H1 (cell line): ENCODE measurements around the gene COQ8B. TPM values are rescaled to one million over a fixed set of nuclear protein-coding genes. Genes with fewer than 3 reads are reported as not detected.

Source experiments
- CTCF ChIA-PET: fragments of 300-600 bp; sonication (Branson Sonifier 250); formaldehyde crosslinking; loops from one replicate; lab custom pipeline; 2021; ENCODE audit not compliant: partially characterized antibody; lab: Charles Lee
- POLR2A ChIA-PET: fragments of 300-600 bp; sonication (Branson Sonifier 250); formaldehyde crosslinking; loops from one replicate; lab custom pipeline; 2021; ENCODE audit warnings: inconsistent platforms; ENCODE audit not compliant: partially characterized antibody; lab: Charles Lee
- DNase-seq, 2 experiments: peaks; one replicate each; pipeline versions ENCODE4 v3.0.0 to v3.0.0-alpha.2; 2010 to 2022; ENCODE audit warnings: low spot score in 2 of 2, low read depth in 1 of 2, mixed read lengths in 1 of 2
- FAIRE-seq: peaks from 2 replicates; lab custom pipeline; 2011; peaks lifted over from hg19 to GRCh38; lab: Jason Lieb, UNC
- H2AFZ ChIP-seq: 2 replicates; pipeline ENCODE4 v1.8.1; 2012; ENCODE audit warnings: low read length, inconsistent platforms
- H2AK5ac ChIP-seq: 2 replicates; pipeline ENCODE4 v1.6.1; 2013; ENCODE audit warnings: low read depth, low read length
- H2BK120ac ChIP-seq: replicated peaks from 2 replicates; pipeline ENCODE3; 2013; ENCODE audit warnings: low read depth, low read length, inconsistent platforms
- H2BK12ac ChIP-seq: 2 replicates; pipeline ENCODE4 v1.6.1; 2013; ENCODE audit warnings: low read depth, low read length
- H2BK15ac ChIP-seq: 2 replicates; pipeline ENCODE4 v1.6.1; 2013; ENCODE audit warnings: low read length
- H2BK20ac ChIP-seq: 2 replicates; pipeline ENCODE4 v1.6.1; 2013; ENCODE audit warnings: low read length
- H2BK5ac ChIP-seq: 2 replicates; pipeline ENCODE4 v1.6.1; 2013; ENCODE audit warnings: low read depth, low read length
- H3K14ac ChIP-seq: 2 replicates; pipeline ENCODE4 v1.6.1; 2013; ENCODE audit warnings: inconsistent platforms; ENCODE audit not compliant: insufficient read length
- H3K18ac ChIP-seq: 2 replicates; pipeline ENCODE4 v1.6.1; 2013; ENCODE audit warnings: low read length; ENCODE audit errors: extremely low read depth
- H3K23ac ChIP-seq: 2 replicates; pipeline ENCODE4 v1.6.1; 2013; ENCODE audit warnings: inconsistent platforms; ENCODE audit not compliant: insufficient read length
- H3K23me2 ChIP-seq: 2 replicates; pipeline ENCODE4 v1.6.1; 2013; ENCODE audit warnings: low read depth, low read length
- H3K27ac ChIP-seq: 2 replicates; pipeline ENCODE4 v1.6.1; 2011; ENCODE audit warnings: low read depth, low read length, inconsistent platforms
- H3K27me3 ChIP-seq, 4 experiments: replicated peaks in 1 of 4; 1 replicate in 1 of 4; 2 replicates in 3 of 4; pipeline versions ENCODE4 v1.6.1 to v1.8.1; 2011 to 2013; ENCODE audit warnings: low read length in 3 of 4, mild to moderate bottlenecking in 3 of 4, inconsistent platforms in 2 of 4, mixed read lengths in 2 of 4, moderate library complexity in 1 of 4; ENCODE audit not compliant: control insufficient read depth in 3 of 4, insufficient read depth in 3 of 4; ENCODE audit errors: extremely low read depth in 1 of 4
- H3K36me3 ChIP-seq, 4 experiments: 2 replicates each; pipeline versions ENCODE4 v1.6.1 to v1.8.1; 2011 to 2013; ENCODE audit warnings: mild to moderate bottlenecking in 4 of 4, low read length in 3 of 4, moderate library complexity in 2 of 4, control low read depth in 1 of 4, inconsistent platforms in 1 of 4; ENCODE audit not compliant: insufficient read depth in 4 of 4, control insufficient read depth in 2 of 4
- H3K4ac ChIP-seq: replicated peaks from 2 replicates; pipeline ENCODE3; 2013; ENCODE audit warnings: low read length, low read depth, mixed read lengths, inconsistent platforms; ENCODE audit not compliant: insufficient read length
- H3K4me1 ChIP-seq, 4 experiments: replicated peaks in 1 of 4; 1 replicate in 1 of 4; 2 replicates in 3 of 4; pipeline versions ENCODE4 v1.6.1 to v1.8.1; 2011 to 2013; ENCODE audit warnings: low read length in 3 of 4, inconsistent platforms in 2 of 4, mixed read lengths in 1 of 4; ENCODE audit not compliant: insufficient read depth in 4 of 4, control insufficient read depth in 3 of 4
- H3K4me2 ChIP-seq, 2 experiments: 2 replicates each; pipeline versions ENCODE4 v1.6.1 to v1.8.1; 2011 to 2013; ENCODE audit warnings: low read depth in 2 of 2, low read length in 2 of 2, control low read depth in 1 of 2, inconsistent platforms in 1 of 2, mild to moderate bottlenecking in 1 of 2; ENCODE audit not compliant: insufficient read depth in 1 of 2
- H3K4me3 ChIP-seq, 4 experiments: fragments of 200-600, 300-600 bp in 1 of 4; sonication (generic), shearing (Covaris generic), sonication (Bioruptor Twin) in 1 of 4; 2 replicates each; pipeline versions ENCODE4 v1.5.1 to v1.8.1; 2011 to 2016; ENCODE audit warnings: low read length in 4 of 4, low read depth in 3 of 4, control low read depth in 2 of 4, inconsistent platforms in 2 of 4, mild to moderate bottlenecking in 2 of 4, mixed read lengths in 1 of 4, moderate library complexity in 1 of 4; ENCODE audit not compliant: insufficient read depth in 2 of 4; ENCODE audit errors: extremely low read depth in 1 of 4
- H3K56ac ChIP-seq: replicated peaks from 2 replicates; pipeline ENCODE3; 2013; ENCODE audit warnings: low read depth, mild to moderate bottlenecking, mixed read lengths, low read length, inconsistent platforms; ENCODE audit not compliant: insufficient read length
- H3K79me1 ChIP-seq: 2 replicates; pipeline ENCODE4 v1.6.1; 2013; ENCODE audit warnings: low read depth, low read length, control low read depth
- H3K79me2 ChIP-seq, 2 experiments: 2 replicates each; pipeline versions ENCODE4 v1.6.1 to v1.8.1; 2012 to 2013; ENCODE audit warnings: low read length in 2 of 2, mild to moderate bottlenecking in 2 of 2, inconsistent platforms in 1 of 2; ENCODE audit not compliant: insufficient read depth in 2 of 2, control insufficient read depth in 1 of 2
- H3K9ac ChIP-seq, 4 experiments: replicated peaks in 1 of 4; 1 replicate in 1 of 4; 2 replicates in 3 of 4; pipeline versions ENCODE4 v1.6.1 to v1.8.1; 2011 to 2013; ENCODE audit warnings: low read depth in 3 of 4, low read length in 3 of 4, control low read depth in 2 of 4, mild to moderate bottlenecking in 2 of 4, moderate library complexity in 2 of 4, inconsistent platforms in 1 of 4; ENCODE audit errors: extremely low read depth in 1 of 4
- H3K9me3 ChIP-seq, 2 experiments: 2 replicates each; pipeline versions ENCODE4 v1.6.1 to v1.8.1; 2012 to 2013; ENCODE audit warnings: mild to moderate bottlenecking in 2 of 2, moderate library complexity in 2 of 2, control low read depth in 1 of 2, inconsistent platforms in 1 of 2, low read depth in 1 of 2, low read length in 1 of 2, mixed read lengths in 1 of 2; ENCODE audit not compliant: insufficient read depth in 2 of 2
- H4K20me1 ChIP-seq, 2 experiments: replicated peaks in 1 of 2; 2 replicates each; pipeline versions ENCODE3 to v1.8.1; 2011 to 2013; ENCODE audit warnings: inconsistent platforms in 2 of 2, low read length in 2 of 2, mild to moderate bottlenecking in 1 of 2; ENCODE audit not compliant: insufficient read depth in 2 of 2, control insufficient read depth in 1 of 2
- H4K5ac ChIP-seq: 2 replicates; pipeline ENCODE4 v1.6.1; 2013; ENCODE audit warnings: low read length, low read depth, mixed read lengths, inconsistent platforms; ENCODE audit not compliant: insufficient read length
- H4K8ac ChIP-seq: 2 replicates; pipeline ENCODE4 v1.8.0; 2013; ENCODE audit warnings: mild to moderate bottlenecking, moderate library complexity, low read length, inconsistent platforms; ENCODE audit not compliant: insufficient read depth; ENCODE audit errors: extremely low read depth
- H4K91ac ChIP-seq: replicated peaks from 2 replicates; pipeline ENCODE3; 2013; ENCODE audit warnings: low read length, mixed read lengths, inconsistent platforms; ENCODE audit not compliant: insufficient read length
- CREB1 ChIP-seq: IDR thresholded peaks from 2 replicates; pipeline ENCODE4 v1.6.1; 2012; ENCODE audit warnings: inconsistent platforms
- JUN ChIP-seq: IDR thresholded peaks from 2 replicates; pipeline ENCODE4 v1.6.1; 2011; ENCODE audit warnings: low read depth, mild to moderate bottlenecking, improper control_type of control experiment, low read length
- NRF1 ChIP-seq: IDR thresholded peaks from 2 replicates; pipeline ENCODE4 v1.6.1; 2011; ENCODE audit warnings: mild to moderate bottlenecking, low read depth, low read length, improper control_type of control experiment
- PHF8 ChIP-seq: fragments of 200-600 bp; sonication (generic); conservative IDR thresholded peaks from 2 replicates; pipeline ENCODE4 v1.7.1; 2012; ENCODE audit warnings: low read depth, mild to moderate bottlenecking, inconsistent platforms, low read length, moderate library complexity
- RXRA ChIP-seq: IDR thresholded peaks from 2 replicates; pipeline ENCODE4 v1.6.1; 2011; ENCODE audit warnings: low read depth, mild to moderate bottlenecking, low read length, moderate library complexity; ENCODE audit not compliant: insufficient read depth
- USF2 ChIP-seq: IDR thresholded peaks from 2 replicates; pipeline ENCODE4 v1.6.1; 2011; ENCODE audit warnings: low read length, improper control_type of control experiment
- WGBS, 2 experiments: shearing (Covaris generic) in 1 of 2; methylation state at CpG; one replicate each; pipeline versions ENCODE4 v1.1.6 to v1.1.7; 2013 to 2015; ENCODE audit warnings: low lambda C conversion rate in 2 of 2, mixed read lengths in 2 of 2, inconsistent platforms in 1 of 2, low coverage in 1 of 2, missing lambda C conversion rate in 1 of 2; ENCODE audit not compliant: insufficient replicate concordance in 2 of 2, insufficient coverage in 1 of 2, insufficient read length in 1 of 2; ENCODE audit errors: extremely low coverage in 1 of 2, missing lambda C conversion rate in 1 of 2; 5-methylcytosine and 5-hydroxymethylcytosine counted together
- polyA plus RNA-seq, 7 experiments: library from polyadenylated mRNA; depleted of rRNA in 3 of 7; stranded (reverse) in 5 of 7; unstranded in 2 of 7; fragments of >200 nt in 5 of 7; fragments of 200-250 nt in 2 of 7; gene quantifications; 1 replicate in 5 of 7; 2 replicates in 1 of 7; 4 replicates in 1 of 7; pipeline versions ENCODE4 v1.2.1 to v1.2.3, GENCODE V29; 2011 to 2013; ENCODE audit warnings: missing spikeins in 2 of 7, mixed read lengths in 2 of 7
- total RNA-seq: library from RNA; stranded (reverse); fragmentation: NEBNext Ultra II Directional; extraction: Animal tissue kit (Norgen Biotek cat#: 25700); gene quantifications from 2 replicates; pipeline ENCODE4 v1.2.1, GENCODE V29; 2021

Gene COQ8B
- total and polyA plus RNA-seq, 2 of the 8 experiments (the other 6 are each of a cell fraction or from before 2014, with no cell fraction given): 41.7 to 46.1 TPM

- no peak overlapping the region for H2AFZ ChIP-seq
- no peak for TF ChIP-seq PHF8
- no peak for TF ChIP-seq NRF1
- no peak for TF ChIP-seq JUN
- TF ChIP-seq USF2: no peak
- TF ChIP-seq RXRA: no peak
- no peak for TF ChIP-seq CREB1
- no peak overlapping the region for H2BK120ac ChIP-seq
- no peak overlapping the region for H4K8ac ChIP-seq
- H3K18ac ChIP-seq: no peak overlapping the region
- POLR2A ChIA-PET: interaction anchor here (1.0 to 2.2 kb wide), 9 partner anchors 10 to 83 kb away, joined by 3 to 11 read pairs (median 4); partner anchors contain the start of gene ACTMAP
- H2BK15ac ChIP-seq: no peak overlapping the region
- no peak overlapping the region for H2BK5ac ChIP-seq
- no peak overlapping the region for H3K4ac ChIP-seq
- no peak overlapping the region for H3K23ac ChIP-seq
- no peak overlapping the region for H4K5ac ChIP-seq
- 91% methylated on average over 9 of the region's 9 CpGs; no CpG with 5 or more reads in 1 of the 2 experiments for WGBS, 2 experiments
- no peak overlapping the region for H3K9ac ChIP-seq
- no peak for FAIRE-seq
- peaks cover 10% of the 10 kb centered on the region for H3K23me2 ChIP-seq
- H3K9me3 ChIP-seq: no peaks in the 10 kb centered on the region
- no peak overlapping the region for H2BK12ac ChIP-seq
- no peaks in the 10 kb centered on the region for H3K27me3 ChIP-seq
- H4K20me1 ChIP-seq: no peaks in the 10 kb centered on the region
- no peak overlapping the region for H3K56ac ChIP-seq
- peaks cover 0 to 36% of the 10 kb centered on the region in 2 experiments; a peak in 2 of 4 replicates for H3K79me2 ChIP-seq
- peaks cover 0 to 4% (median 0%) of the 10 kb centered on the region in 4 experiments; a peak in 2 of 8 replicates for H3K36me3 ChIP-seq
- DNase-seq: no peak
- no peak overlapping the region for H4K91ac ChIP-seq
- no peak overlapping the region for H3K14ac ChIP-seq
- no peak overlapping the region for H3K4me3 ChIP-seq
- H3K4me2 ChIP-seq: no peak overlapping the region
- CTCF ChIA-PET: interaction anchor here (1.0 to 1.6 kb wide), 7 partner anchors 8 to 98 kb away, joined by 3 to 6 read pairs (median 4); no protein-coding TSS in a partner anchor
- H3K4me1 ChIP-seq: peaks cover 0 to 10% (median 0%) of the 10 kb centered on the region in 4 experiments; a peak in 6 of 7 replicates
- H3K27ac ChIP-seq: no peak overlapping the region
- H2BK20ac ChIP-seq: no peak overlapping the region
- peaks cover 7% of the 10 kb centered on the region for H3K79me1 ChIP-seq
- H2AK5ac ChIP-seq: no peak overlapping the region
Measured at GRCh38 chr19:40721936-40722661, 5.4 kb upstream of the COQ8B start.
